GM15510 (cell line): Measurements from ENCODE around the gene PTOV1.

Experiments used
- POLR2A ChIP-seq: IDR thresholded peaks from 3 replicates; pipeline ENCODE4 v1.6.1; 2011; ENCODE audit warnings: borderline replicate concordance; ENCODE audit not compliant: insufficient read length; ENCODE audit errors: extremely low read depth

Gene PTOV1

DNA sequence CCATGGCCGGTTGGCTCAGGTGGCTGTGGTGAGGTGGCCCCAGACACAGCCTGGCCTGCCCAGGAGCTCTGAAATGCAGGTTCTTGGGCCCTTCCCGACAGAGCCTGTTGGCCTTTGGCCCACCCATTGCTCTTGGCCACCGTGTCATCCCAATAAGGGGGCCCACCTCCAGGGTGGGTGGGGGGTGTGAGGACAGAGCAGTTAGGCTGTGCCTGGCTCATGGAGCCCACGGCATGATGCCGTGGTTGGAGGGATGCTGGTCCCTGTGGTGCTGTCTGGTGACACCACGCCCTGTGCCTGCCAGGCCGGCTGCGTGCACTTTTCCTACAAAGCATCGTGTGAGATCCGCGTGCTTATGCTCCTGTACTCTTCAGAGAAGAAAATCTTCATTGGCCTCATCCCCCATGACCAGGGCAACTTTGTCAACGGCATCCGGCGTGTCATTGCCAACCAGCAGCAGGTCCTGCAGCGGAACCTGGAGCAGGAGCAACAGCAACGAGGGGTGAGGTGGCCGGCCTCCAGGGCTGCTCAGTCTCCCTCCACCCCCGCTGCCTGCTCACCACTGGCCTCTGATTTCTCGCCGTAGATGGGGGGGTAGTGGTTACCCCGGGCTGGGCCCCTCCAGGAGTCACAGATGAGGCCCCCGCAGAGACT, 8.8 kb downstream of the PTOV1 start:
- TF ChIP-seq POLR2A, result no peak

DNA sequence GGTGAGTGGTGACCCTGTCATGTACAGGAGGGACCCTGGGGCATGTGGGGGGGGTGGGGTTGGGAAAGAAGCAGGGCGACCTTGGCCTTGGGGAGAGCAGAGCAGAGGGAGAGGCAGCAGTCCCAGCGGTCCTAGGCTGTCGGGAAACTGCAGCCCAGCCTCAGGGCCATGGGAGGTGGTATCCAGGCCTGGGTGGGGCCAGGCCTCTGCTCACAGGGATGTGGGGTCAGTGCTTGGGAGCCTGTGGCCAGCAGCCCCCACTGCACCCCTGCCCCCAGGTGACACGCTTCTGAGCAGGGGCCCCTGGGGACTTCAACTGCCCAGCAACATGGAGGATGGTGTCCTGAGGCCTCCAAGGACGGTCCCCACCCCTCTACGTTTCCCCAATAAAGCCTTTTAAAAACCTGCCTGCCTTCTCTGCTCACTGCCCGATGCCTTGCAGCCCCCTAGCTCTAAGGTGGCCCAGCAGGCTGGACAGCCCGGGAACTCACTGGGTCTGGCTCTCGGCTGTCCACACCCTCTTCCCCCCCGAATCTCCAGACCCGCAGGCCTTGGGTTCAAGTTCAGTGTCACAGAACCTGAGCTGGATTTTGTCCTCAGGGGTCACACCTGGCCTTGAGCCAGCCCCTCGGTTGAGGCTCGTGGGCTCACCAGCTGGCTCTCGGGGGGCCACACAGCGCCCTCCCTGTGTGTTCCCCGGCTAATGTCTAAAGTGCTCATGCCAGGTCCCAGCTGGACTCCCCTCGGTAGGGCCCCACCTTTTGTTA, 9.6 kb downstream of the PTOV1 start:
- TF ChIP-seq POLR2A, result no peak

DNA sequence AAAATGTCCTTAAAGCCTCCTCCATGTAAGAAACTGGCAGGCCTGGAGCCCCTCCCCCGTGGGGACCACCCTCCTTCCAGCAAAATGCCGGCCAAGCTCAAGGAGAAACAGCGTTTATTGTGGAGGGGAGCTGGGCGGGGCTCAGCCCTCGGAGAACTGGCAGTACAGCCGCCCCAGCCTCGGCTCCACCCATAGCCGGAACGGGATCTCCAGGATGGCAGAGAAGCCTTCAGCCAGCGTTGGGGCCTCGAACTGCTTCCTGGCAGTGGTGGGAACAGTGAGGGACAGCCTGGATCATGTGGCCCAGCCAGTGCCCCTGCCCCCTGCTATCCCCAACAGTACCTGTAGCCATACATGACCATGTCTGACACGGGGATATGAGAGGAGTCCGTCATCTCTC, 10.1 kb downstream of the PTOV1 start:
- no peak for TF ChIP-seq POLR2A

DNA sequence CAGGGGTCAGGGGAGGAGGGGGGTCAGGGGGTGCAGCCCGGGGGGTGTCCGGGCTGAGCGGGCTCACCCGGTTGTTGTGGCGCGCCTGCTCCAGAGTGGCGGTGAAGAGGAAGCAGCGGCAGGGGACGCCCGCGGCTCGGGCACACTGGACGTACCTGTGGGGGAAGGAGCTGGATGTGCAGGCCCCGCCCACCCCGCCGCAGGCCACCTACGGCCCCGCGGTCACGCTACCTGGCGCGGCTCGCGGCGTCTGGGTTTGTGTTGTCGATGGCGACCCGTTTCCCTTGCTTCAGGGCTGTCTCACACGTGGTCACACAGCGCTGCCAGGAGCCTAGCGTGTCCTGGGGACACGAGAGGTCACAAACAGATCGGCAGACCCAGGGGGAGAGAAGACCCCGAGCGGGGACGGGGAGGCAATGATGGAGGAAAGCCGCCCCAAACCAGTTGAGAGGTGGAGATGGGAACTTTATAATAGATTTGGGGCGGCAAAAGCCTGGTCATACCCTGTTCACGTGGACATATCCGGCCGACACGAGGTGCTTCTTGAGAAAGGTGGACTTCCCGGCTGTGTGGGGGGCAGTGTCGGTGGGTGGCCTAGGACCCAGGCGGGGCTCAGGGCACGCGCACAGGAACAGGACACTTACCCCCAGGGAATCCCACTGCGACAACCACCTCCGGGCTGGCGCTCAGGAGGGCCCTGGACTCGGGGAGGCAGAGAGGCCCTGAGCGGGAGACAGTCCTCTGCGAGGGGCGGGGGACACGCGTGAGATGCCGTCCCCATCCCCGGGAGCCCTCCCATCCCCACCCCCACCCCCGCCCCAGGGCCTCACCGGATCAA, 10.8 kb downstream of the PTOV1 start:
- no peak for TF ChIP-seq POLR2A

- TF ChIP-seq POLR2A, result no peak
Measured at GRCh38 chr19:49862391-49863253, 11.7 kb downstream of the PTOV1 start.

DNA sequence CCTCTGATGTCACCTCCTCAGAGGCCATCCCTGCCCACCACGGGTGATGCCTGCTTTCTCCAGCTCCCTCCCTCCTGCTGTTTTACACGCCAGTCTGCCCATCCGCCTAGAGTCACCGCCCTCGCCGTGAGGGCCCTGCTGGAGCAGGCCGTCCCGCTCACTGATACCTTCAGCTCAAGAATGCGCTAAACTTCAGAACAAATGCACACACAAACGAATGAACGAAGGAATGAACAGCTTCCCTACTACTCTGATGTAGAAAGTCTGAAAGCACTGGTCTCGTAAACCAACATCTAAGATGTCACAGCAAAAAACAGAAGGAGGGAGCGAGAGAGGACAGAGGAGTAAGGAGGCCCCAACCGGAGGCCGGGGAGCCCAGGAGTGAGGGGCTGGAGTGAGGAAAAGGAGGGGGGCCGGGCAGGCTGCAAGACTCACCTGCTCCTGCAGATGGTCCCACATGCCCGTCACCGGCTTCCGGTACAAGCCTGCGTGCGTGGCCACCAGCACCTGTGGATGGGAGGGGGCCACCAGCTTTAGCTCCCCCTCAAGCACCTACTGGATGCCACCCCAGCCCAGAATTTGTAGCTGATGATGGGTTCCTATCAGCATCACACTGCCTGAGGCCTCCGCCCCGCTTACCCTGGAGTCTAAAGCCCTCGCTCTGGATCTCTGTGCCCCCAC, 12.4 kb downstream of the PTOV1 start:
- TF ChIP-seq POLR2A, result no peak

GRCh38 chr19:49863935-49864320, 13.0 kb downstream of the PTOV1 start:
- TF ChIP-seq POLR2A, result no peak

DNA sequence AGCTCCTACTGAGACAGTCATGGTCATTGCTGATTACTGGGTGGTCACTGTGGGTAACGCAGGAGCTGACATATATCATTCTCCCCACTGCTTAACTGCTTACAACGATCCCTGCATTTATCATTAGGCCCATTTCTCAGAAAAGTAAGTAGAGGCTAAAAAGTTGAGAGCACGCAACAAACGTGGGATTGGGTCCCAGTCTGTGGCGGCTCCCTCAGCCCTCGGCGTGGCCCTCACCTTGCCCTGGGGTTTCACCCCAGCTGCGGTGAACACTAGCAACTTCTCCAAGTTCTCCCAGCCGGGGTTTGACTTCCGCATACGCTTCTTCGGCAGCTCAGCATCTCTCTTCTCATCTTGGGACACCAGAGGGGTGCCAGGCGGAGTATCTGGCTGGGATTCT, 13.9 kb downstream of the PTOV1 start:
- no peak for TF ChIP-seq POLR2A

- TF ChIP-seq POLR2A, result peak; percentile 88
Measured at GRCh38 chr19:49866933-49867782, 16.2 kb downstream of the PTOV1 start, which contains the start of gene PNKP. Gene PNKP, minus strand, starts transcription at chr19:49867576. Its CDS starts 372 bp downstream, at chr19:49867204.

DNA sequence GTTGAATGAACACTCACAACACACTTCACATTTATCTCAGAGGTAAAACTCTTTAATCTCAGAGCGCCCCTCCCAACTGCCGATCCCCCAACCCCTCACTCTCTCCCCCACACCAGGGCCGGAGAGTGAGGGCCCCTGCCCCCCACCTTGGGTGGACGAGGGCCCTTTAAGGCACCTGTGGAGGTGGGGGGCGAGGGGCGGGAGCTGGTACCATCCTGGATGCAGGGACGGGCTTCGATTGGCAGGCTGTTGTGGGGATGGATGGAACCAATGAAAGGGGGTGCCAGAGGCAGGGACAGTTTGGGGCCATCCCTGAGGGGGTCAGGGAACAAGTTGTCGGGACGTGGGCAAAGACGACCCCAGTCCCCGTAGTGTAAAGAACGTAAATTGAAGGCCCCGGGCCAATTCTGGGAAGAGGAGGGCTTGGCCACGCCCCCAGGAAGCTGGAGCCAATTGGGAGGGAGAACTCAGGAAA, 18.1 kb downstream of the PTOV1 start:
- TF ChIP-seq POLR2A, result no peak

DNA sequence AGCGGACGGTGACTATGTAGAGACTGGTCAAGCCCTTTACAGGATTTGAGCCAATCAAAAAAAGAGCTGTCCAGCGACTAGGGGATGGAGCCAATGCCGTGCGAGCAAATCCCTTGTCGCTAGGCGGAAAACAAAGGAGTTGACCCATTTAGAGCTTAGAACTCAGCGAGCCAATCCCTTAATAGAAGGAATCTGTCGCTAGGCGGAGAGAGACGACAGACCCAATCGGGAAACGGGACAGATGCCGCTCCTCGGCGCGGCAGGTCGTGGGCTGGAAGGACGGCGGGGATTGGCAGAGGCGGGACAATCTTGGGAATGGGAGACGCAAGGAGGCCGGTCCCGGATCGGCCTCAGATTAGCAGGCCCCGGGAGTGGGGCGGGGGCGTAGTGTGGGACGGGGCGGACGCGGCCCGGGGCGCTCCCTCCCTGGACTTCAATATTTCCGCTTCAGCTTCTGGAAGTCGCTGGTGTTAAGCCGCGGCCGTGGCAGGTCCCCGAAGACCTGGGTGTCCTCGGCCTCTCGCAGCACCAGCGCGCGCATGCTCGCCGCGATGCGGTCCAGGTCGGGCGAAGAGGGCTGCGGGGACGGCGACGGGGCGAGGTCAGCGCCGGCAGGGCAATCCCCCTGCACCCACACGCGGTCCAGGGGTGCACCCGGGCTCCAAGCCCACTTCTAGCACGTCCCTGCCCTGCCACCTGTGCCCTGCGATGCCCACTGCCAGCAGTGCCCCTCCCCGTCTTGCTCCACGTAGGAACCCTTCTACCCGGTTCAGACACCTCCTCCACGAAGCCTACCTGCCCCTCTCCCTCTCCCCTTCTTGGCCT, 18.7 kb downstream of the PTOV1 start:
- TF ChIP-seq POLR2A, result peak; percentile 65

DNA sequence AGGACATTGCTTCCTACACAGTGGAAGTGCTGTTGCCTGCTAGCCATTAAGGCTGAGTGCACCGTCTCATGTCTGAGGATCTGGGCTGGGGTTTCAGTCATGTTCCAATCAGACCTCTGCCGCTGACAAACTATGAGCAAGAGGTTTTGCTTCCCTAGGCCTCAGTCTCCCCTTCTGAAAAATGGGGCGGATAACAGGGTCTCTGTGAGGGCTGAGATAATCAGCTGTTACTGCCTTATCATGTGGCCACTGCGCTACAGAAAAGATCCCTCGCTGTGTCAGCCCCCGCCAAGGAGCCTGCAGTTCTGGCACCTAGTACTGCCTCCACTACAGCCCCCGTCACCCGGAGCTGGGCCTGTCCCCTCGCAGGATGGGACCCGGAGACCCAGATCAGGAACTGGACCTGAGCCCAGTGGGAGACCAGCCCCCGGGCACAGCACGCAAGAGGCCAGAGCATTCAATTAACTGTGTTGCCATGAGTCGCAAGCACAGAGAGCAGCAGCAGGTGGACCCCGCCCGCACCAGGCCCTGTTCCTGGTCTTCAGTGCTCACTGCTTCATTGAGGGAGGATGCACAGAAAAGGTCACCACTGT, 19.4 kb downstream of the PTOV1 start:
- TF ChIP-seq POLR2A, result no peak
